Upper lobe of right lung (tissue), 1 donor: ENCODE results near the gene DLX5. TPM values are rescaled to one million over a fixed set of nuclear protein-coding genes. Genes with fewer than 3 reads are reported as not detected.

Source experiments
- ATAC-seq: fragments of 200-7000 bp; cut with Tn5 transposase; one replicate; pipeline ENCODE4 v1.9.1; 2020; ENCODE audit warnings: mild to moderate bottlenecking, moderate library complexity
- DNase-seq: peaks from one replicate; pipeline ENCODE4 v3.0.0-alpha.2; 2020
- H3K27ac ChIP-seq: fragments of 200-600 bp; one replicate; pipeline ENCODE4 v1.8.0; 2022
- H3K27me3 ChIP-seq: fragments of 200-600 bp; one replicate; pipeline ENCODE4 v1.8.0; 2022; ENCODE audit warnings: mild to moderate bottlenecking
- H3K36me3 ChIP-seq: fragments of 200-600 bp; one replicate; pipeline ENCODE4 v1.8.0; 2022
- H3K4me1 ChIP-seq: fragments of 200-600 bp; one replicate; pipeline ENCODE4 v1.8.0; 2022
- H3K4me3 ChIP-seq: fragments of 200-600 bp; one replicate; pipeline ENCODE4 v1.8.0; 2022; ENCODE audit warnings: mild to moderate bottlenecking
- H3K9me3 ChIP-seq: fragments of 200-600 bp; one replicate; pipeline ENCODE4 v1.8.0; 2022
- intact Hi-C: fragments of 100-400 bp; cut with DNase I; formaldehyde crosslinking; loops from one replicate; pipeline ENCODE4 v1.11.0; 2022
- total RNA-seq: library from RNA; stranded (reverse); fragmentation: NEBNext Ultra II Directional; extraction: Animal tissue kit (Norgen Biotek cat#: 25700); gene quantifications from one replicate; pipeline ENCODE4 v1.2.1, GENCODE V29; 2021
- TF ChIP-seq, protein P1 (sequence below): fragments of 200-600 bp; IDR thresholded peaks from one replicate; pipeline ENCODE4 v1.8.0; 2022; ENCODE audit warnings: antibody characterized with exemption
- donor health status: DM: no; HTN: yes; CAD: no; lungs with severe emphysema.

The DLX5 gene
- total RNA-seq, 1 donor from 2014 or later, result not detected

DNA sequence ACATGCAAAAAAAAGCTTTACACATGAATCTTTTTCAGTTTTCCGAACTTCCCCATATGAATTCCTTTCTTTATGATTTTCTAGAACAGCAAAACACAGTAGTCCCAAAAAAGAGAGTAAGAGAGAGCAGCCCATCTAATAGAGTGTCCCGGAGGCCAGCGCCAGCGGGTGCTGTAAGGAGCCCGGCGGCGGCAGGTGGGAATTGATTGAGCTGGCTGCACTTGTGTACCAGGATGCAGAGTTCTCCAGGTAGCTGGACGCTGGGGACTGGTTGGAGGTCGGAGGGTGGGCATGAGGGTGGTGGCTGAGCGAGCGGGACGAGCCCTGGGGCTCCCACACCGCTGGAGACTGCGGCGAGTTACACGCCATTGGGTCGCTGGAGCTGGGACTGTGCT is 4.0 kb downstream of the DLX5 start:
- Histone ChIP-seq H3K4me3 (no peak overlapping the region), H3K9me3 (no peaks in the 10 kb centered on the region), H3K27ac (no peak overlapping the region), H3K27me3 (peaks cover 94% of the 10 kb centered on the region), H3K4me1 (peaks cover 3% of the 10 kb centered on the region), H3K36me3 (no peaks in the 10 kb centered on the region)
- TF ChIP-seq, protein P1, sequence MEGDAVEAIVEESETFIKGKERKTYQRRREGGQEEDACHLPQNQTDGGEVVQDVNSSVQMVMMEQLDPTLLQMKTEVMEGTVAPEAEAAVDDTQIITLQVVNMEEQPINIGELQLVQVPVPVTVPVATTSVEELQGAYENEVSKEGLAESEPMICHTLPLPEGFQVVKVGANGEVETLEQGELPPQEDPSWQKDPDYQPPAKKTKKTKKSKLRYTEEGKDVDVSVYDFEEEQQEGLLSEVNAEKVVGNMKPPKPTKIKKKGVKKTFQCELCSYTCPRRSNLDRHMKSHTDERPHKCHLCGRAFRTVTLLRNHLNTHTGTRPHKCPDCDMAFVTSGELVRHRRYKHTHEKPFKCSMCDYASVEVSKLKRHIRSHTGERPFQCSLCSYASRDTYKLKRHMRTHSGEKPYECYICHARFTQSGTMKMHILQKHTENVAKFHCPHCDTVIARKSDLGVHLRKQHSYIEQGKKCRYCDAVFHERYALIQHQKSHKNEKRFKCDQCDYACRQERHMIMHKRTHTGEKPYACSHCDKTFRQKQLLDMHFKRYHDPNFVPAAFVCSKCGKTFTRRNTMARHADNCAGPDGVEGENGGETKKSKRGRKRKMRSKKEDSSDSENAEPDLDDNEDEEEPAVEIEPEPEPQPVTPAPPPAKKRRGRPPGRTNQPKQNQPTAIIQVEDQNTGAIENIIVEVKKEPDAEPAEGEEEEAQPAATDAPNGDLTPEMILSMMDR, result no peak
- intact Hi-C loops, result no loop called here
- ATAC-seq (no peak), DNase-seq (no peak)

DNA sequence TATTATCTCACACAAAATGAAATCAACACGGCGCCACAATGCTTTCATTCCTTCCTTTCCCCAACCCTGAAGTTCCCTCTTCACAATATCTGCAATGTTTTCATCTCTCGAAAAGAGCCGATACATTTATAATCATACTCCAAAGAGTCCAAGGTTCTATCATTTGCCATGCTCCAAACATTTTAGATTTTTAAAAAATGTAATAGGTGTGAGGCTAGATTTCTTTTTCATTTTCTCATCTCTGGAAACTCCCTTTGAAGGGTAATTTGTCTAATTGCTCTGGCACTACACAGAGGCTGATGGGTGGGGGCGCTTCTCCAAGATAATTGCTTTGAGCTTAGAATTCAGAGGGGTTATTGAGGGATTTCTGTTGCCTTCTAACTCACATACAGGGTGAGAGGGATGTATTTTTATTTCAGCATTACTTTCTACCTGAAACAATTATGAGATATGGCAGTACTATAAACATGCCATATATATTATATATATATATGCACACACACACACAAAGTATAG is 4.9 kb downstream of the DLX5 start:
- ATAC-seq, result no peak
- Histone ChIP-seq H3K36me3 (no peaks in the 10 kb centered on the region), H3K9me3 (no peaks in the 10 kb centered on the region), H3K4me3 (no peak overlapping the region), H3K27ac (no peak overlapping the region), H3K4me1 (peaks cover 3% of the 10 kb centered on the region), H3K27me3 (peaks cover 94% of the 10 kb centered on the region)
- intact Hi-C loops, result no loop called here
- TF ChIP-seq, protein P1, result no peak
- no peak for DNase-seq

DNA sequence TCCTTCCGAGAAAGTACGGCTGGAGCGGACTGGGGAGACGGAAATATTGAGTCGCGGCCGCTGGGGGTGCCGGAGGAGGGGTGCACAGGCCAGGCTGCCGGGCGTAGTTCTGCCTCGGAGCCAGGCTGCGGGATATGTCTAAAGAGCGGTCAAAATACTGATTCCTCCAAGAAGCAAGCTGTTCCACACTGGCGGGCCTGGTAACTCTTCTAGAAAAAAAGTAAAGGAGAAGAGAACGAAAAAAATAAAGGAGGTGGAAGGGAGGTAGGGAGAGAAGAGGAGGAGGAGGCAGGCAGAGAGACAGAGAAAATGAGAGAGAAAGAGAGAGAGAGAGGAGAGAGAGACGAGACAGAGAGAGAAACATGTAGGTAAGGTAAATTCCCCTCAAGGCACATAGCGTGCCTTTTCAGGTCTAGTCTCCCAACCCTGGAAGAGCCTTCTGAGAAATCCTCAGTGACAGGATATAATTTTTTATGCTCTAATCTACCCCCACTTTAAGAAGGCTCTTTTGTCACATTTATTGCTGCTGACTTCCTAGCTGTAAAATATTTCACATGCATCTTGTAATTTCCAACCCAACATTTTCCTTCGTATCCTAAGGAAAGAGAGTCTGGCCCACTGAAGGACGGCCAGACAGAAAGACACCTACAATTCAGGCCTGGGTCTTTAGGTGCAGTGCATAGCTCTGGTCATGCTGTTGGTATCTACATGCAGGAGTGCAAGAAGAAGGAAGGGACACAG is 5.7 kb downstream of the DLX5 start:
- no peaks in the 10 kb centered on the region for H3K9me3 ChIP-seq
- H3K36me3 ChIP-seq, result no peaks in the 10 kb centered on the region
- H3K4me3 ChIP-seq, result no peak overlapping the region
- TF ChIP-seq, protein P1, result no peak
- peaks cover 94% of the 10 kb centered on the region for H3K27me3 ChIP-seq
- ATAC-seq (no peak), DNase-seq (no peak)
- peaks cover 3% of the 10 kb centered on the region for H3K4me1 ChIP-seq
- intact Hi-C loops, result no loop called here
- no peak overlapping the region for H3K27ac ChIP-seq

DNA sequence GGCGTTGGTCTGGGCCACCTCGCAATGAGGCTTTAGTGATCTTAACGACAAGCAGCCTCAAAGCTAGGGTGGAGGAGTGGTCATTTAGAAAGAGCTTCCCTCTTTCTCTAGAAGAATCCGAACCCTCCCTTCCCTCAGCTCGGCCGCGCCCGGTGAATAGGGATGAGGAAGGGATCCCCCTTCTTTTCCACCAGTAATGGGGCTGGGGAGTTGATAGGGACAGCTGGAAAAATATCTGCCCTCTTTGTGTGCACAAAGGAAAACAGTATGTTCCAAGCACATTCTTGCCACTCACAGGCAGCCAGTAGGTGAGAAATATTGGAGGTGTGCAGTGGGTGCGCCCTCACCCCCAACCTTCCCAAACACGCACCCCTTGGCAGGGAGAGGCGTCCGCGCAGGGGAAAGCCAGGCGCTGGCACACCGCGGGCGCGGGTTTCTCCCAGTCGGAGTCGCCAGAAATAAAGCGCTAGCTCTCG is 6.5 kb downstream of the DLX5 start:
- no peak overlapping the region for H3K27ac ChIP-seq
- no peaks in the 10 kb centered on the region for H3K9me3 ChIP-seq
- TF ChIP-seq, protein P1, result no peak
- intact Hi-C loops, result no loop called here
- H3K27me3 ChIP-seq, result peaks cover 95% of the 10 kb centered on the region
- DNase-seq (no peak), ATAC-seq (no peak)
- peaks cover 3% of the 10 kb centered on the region for H3K4me1 ChIP-seq
- no peak overlapping the region for H3K4me3 ChIP-seq
- no peaks in the 10 kb centered on the region for H3K36me3 ChIP-seq

DNA sequence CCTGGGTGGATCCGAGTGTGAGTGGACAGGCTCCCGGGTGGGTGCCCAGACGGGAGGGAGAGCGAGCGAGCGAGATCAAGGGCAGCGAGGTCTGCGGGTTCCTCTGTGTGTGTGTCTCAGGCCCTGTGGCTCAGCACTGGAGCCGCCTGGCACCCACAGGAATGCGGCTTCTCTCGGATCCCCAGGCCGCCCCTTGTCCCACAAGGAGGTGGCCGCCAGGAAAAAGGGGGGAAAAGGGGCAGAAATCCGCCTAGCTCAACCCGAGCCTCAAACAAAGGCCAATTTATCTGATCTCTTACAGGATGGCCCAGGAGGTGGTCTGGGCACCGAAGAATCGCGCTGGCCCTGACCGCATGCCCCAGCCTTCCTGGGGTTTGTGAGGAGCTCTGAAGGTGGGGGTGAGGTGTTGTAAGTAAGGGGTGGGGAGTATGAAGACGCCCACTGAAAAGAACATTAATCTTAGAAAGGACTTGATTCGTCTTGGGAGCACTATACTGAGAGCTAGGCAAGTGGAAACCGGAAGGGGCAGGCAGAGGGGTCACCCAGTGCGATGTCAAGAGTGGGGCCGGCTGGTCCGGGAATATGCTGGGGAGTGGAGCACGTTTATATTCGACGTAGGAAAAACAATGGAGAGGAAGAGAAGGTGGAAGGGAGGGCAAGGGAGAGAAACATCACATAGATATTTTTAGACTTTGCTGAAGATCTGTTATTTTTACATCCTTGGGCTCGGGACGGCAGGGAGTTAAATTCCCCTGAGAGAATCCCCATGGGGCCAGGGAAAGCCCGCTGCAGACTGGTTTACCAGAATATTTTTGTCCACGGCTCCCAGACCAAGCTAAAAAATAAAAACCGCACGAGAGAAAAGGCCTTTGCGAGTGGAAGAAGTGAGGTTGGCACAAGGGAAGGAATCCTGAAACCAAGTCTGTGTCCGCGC is 7.2 kb downstream of the DLX5 start:
- DNase-seq, result no peak
- no peak for ATAC-seq
- intact Hi-C loops, result no loop called here
- no peak overlapping the region for H3K4me3 ChIP-seq
- peaks cover 3% of the 10 kb centered on the region for H3K4me1 ChIP-seq
- H3K27ac ChIP-seq, result no peak overlapping the region
- no peaks in the 10 kb centered on the region for H3K36me3 ChIP-seq
- no peaks in the 10 kb centered on the region for H3K9me3 ChIP-seq
- TF ChIP-seq, protein P1, result no peak
- H3K27me3 ChIP-seq, result peaks cover 96% of the 10 kb centered on the region
